ENCODE measurements around the gene POLK. TPM values are rescaled to one million over a fixed set of nuclear protein-coding genes. Genes with fewer than 3 reads are reported as not detected.

POLK gene
- total RNA-seq, 4 donors from 2014 or later = 23.9 to 35.8 (median 27.8) TPM

- Histone ChIP-seq H3K36me3 (no peaks in the 10 kb centered on the region), H3K27ac (no peak overlapping the region), H3K27me3 (no peaks in the 10 kb centered on the region), H3K4me3 (no peak overlapping the region), H3K9me3 (peaks cover 0 to 19% (median 2%) of the 10 kb centered on the region in 3 donors), H3K4me1 (peaks cover 12 to 15% of the 10 kb centered on the region in 2 donors)
- no peak for DNase-seq
- intact Hi-C loops (cut with DNase I; ENCODE audit: low total_unique reads) = no loop called here
- in situ Hi-C loops (cut with MboI; ENCODE audit: low sequenced_read_pairs in 4 of 4) = no loop called here
- no peak for TF ChIP-seq POLR2A (IDR thresholded peaks at IDR 0.05)
- TF ChIP-seq, protein P1, sequence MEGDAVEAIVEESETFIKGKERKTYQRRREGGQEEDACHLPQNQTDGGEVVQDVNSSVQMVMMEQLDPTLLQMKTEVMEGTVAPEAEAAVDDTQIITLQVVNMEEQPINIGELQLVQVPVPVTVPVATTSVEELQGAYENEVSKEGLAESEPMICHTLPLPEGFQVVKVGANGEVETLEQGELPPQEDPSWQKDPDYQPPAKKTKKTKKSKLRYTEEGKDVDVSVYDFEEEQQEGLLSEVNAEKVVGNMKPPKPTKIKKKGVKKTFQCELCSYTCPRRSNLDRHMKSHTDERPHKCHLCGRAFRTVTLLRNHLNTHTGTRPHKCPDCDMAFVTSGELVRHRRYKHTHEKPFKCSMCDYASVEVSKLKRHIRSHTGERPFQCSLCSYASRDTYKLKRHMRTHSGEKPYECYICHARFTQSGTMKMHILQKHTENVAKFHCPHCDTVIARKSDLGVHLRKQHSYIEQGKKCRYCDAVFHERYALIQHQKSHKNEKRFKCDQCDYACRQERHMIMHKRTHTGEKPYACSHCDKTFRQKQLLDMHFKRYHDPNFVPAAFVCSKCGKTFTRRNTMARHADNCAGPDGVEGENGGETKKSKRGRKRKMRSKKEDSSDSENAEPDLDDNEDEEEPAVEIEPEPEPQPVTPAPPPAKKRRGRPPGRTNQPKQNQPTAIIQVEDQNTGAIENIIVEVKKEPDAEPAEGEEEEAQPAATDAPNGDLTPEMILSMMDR (IDR thresholded peaks at IDR 0.05 in 4 of 5, conservative IDR thresholded peaks at IDR 0.05 in 1 of 5) = no peak
- ATAC-seq = no peak
Measured at GRCh38 chr5:75468593-75468992, 43.1 kb upstream of the POLK start.

DNA sequence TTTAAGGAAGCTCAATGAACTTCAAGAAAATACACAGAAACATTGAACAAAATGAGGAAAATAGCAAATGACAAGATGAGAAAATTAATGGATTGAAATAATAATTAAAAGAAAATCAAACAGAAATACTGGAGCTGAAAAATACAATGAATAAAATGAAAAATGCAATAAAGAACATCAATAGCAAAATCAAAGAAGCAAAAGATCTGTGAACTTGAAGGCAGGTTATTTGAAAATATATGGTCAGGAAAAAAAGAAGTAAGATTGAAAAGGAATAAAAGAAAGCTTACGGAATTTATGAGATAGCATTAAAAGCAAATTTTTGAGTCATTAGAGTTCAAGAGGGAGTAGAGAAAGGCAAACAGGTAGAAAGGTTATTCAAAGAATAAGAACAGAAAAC lies 42.7 kb upstream of the POLK start:
- intact Hi-C loops (cut with DNase I; ENCODE audit: low total_unique reads) (no loop called here), in situ Hi-C loops (cut with MboI; ENCODE audit: low sequenced_read_pairs in 4 of 4) (no loop called here)
- DNase-seq (no peak), ATAC-seq (no peak)
- TF ChIP-seq POLR2A (IDR thresholded peaks at IDR 0.05) = no peak
- TF ChIP-seq, protein P1 (IDR thresholded peaks at IDR 0.05 in 4 of 5, conservative IDR thresholded peaks at IDR 0.05 in 1 of 5) = no peak
- H3K4me3 ChIP-seq = no peak overlapping the region
- peaks cover 12 to 15% of the 10 kb centered on the region in 2 donors for H3K4me1 ChIP-seq
- H3K27me3 ChIP-seq = no peaks in the 10 kb centered on the region
- H3K9me3 ChIP-seq = peaks cover 0 to 19% (median 2%) of the 10 kb centered on the region in 3 donors
- no peaks in the 10 kb centered on the region for H3K36me3 ChIP-seq
- H3K27ac ChIP-seq = no peak overlapping the region

- ATAC-seq (no peak), DNase-seq (no peak)
- Histone ChIP-seq H3K9me3 (peaks cover 0 to 19% (median 2%) of the 10 kb centered on the region in 3 donors), H3K4me3 (no peak overlapping the region), H3K27ac (no peak overlapping the region), H3K27me3 (no peaks in the 10 kb centered on the region), H3K4me1 (peaks cover 0 to 5% of the 10 kb centered on the region in 2 donors), H3K36me3 (no peaks in the 10 kb centered on the region)
- no peak for TF ChIP-seq POLR2A (IDR thresholded peaks at IDR 0.05)
- TF ChIP-seq, protein P1 (IDR thresholded peaks at IDR 0.05 in 4 of 5, conservative IDR thresholded peaks at IDR 0.05 in 1 of 5) = no peak
- in situ Hi-C loops (cut with MboI; ENCODE audit: low sequenced_read_pairs in 4 of 4) = no loop called here
- intact Hi-C loops (cut with DNase I; ENCODE audit: low total_unique reads) = no loop called here
Measured at GRCh38 chr5:75471193-75471592, 40.5 kb upstream of the POLK start.

GRCh38 chr5:75472973-75473372 lies 38.7 kb upstream of the POLK start:
- H3K36me3 ChIP-seq = no peaks in the 10 kb centered on the region
- peaks cover 0 to 8% of the 10 kb centered on the region in 2 donors for H3K4me1 ChIP-seq
- TF ChIP-seq POLR2A (IDR thresholded peaks at IDR 0.05) = no peak
- TF ChIP-seq, protein P1 (IDR thresholded peaks at IDR 0.05 in 4 of 5, conservative IDR thresholded peaks at IDR 0.05 in 1 of 5) = no peak
- in situ Hi-C loops (cut with MboI; ENCODE audit: low sequenced_read_pairs in 4 of 4) = no loop called here
- intact Hi-C loops (cut with DNase I; ENCODE audit: low total_unique reads) = no loop called here
- H3K9me3 ChIP-seq = peaks cover 0 to 19% (median 2%) of the 10 kb centered on the region in 3 donors
- no peaks in the 10 kb centered on the region for H3K27me3 ChIP-seq
- DNase-seq (no peak), ATAC-seq (no peak)
- H3K27ac ChIP-seq = no peak overlapping the region
- H3K4me3 ChIP-seq = no peak overlapping the region

DNA sequence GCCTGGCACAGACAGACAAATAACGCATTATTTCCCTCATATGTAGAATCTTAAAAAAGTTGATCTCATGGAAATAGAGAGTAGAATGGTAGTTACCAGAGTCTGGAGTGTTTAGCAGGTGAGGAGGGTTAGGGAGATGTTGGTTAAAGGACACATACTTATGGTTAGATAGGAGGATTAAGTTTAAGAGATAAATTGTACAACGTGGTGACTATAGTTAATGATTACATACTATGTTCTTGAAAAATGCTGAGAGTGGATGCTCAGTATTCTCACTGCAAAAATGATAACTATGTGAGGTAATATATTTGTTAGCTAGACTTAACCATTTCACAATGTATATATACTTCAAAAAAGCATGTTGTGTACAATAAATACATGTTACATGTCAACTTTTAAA lies 38.2 kb upstream of the POLK start:
- no peaks in the 10 kb centered on the region for H3K36me3 ChIP-seq
- peaks cover 0 to 18% (median 2%) of the 10 kb centered on the region in 3 donors for H3K9me3 ChIP-seq
- no peak for DNase-seq
- intact Hi-C loops (cut with DNase I; ENCODE audit: low total_unique reads) = no loop called here
- in situ Hi-C loops (cut with MboI; ENCODE audit: low sequenced_read_pairs in 4 of 4) = no loop called here
- ATAC-seq = no peak
- H3K4me1 ChIP-seq = peaks cover 0 to 8% of the 10 kb centered on the region in 2 donors
- no peak overlapping the region for H3K4me3 ChIP-seq
- no peak overlapping the region for H3K27ac ChIP-seq
- H3K27me3 ChIP-seq = no peaks in the 10 kb centered on the region
- no peak for TF ChIP-seq POLR2A (IDR thresholded peaks at IDR 0.05)
- TF ChIP-seq, protein P1 (IDR thresholded peaks at IDR 0.05 in 4 of 5, conservative IDR thresholded peaks at IDR 0.05 in 1 of 5) = no peak

Data from gastrocnemius medialis (tissue), 4 donors.